Suppressor macrophage treated with lipopolysaccharide for 1 hour (primary cell): Measurements from ENCODE around the gene MS4A5.

ENCODE experiments used
- DNase-seq, 3 donors: peaks; one replicate each; pipeline ENCODE4 v3.0.0-alpha.2; 2020 to 2022

MS4A5 gene

GRCh38 chr11:60482361-60482760 lies 53.0 kb downstream of the MS4A5 start:
- peak; percentile 25 to 39 (median 27) for DNase-seq

DNA sequence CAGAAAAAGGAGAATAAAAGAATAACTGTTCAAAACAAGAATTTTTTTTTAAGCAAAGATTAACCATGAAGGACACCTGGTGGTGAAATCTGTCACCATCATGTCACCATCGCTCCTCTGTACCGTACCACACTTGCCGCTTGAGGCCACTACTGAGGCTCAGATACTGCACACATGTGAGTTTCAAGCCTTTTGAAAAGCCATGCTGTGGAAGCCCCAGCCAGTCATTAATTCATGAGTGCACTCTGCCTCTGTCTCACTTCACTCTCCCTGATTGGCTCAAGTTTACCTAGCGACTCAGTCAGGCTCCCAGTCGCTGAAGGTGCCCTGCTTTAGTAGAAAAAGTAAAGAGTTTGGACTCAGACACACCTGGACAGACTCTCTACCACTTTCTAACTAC lies 56.6 kb downstream of the MS4A5 start:
- peak; percentile 58 to 66 (median 59) for DNase-seq

DNA sequence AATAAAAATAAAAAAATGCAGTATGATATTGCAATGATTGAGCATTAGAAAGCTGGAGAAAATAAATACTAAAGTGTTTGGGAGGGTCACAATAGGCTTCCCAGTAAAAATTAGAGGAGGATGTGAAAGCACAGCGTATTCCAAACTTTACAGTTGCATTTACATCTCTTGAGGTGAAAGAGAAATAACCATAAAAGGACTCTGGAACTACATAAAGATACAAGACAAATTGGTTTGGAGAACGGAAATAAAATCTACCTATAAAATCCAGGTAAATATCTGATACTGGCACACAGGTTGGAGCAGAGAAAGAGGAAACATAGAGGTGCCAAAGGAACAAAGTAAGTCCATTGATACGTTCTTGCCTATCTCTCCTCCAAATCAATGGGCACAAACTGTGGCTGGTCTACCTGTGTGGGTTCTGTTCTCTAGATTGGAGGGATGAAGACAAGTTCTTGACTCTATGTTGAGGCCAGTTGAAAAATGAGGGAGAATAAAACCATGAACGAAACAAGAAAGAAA lies 63.2 kb downstream of the MS4A5 start, which contains the start of gene MS4A12:
Gene MS4A12, plus strand, starts transcription at position 291 of the 522 bp plus-strand sequence. CDS start 4,541 bp downstream, outside the sequence.
- DNase-seq = no peak

DNA sequence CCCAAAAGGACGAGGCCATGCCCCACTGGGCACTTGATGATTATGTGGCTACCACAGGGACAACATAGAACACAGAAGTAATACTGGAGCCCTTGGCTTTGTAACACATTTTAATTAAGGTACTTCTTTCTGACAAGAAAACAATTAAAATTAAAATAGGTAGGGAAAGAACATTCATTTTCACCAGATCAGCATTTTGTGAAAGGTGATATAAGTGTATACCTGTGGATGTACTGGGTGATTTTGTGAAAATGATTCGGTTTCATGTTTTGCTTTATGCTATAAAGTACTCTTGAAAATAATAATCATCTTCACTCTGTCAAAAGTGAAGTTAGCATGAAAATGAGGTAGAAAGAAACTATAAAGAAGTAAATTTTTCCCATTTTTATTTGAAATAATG lies 64.1 kb downstream of the MS4A5 start:
- DNase-seq = no peak
